Measurements from ENCODE around the gene FTMT.

- no peak for TF ChIP-seq CTCF (IDR thresholded peaks at IDR 0.05)
- TF ChIP-seq POLR2AphosphoS5 (IDR thresholded peaks at IDR 0.05): no peak
- no peak for TF ChIP-seq EP300 (IDR thresholded peaks at IDR 0.05)
- no peak for TF ChIP-seq POLR2A (IDR thresholded peaks at IDR 0.05; ENCODE audit: low read depth)
These were observed 36.0 kb downstream of the FTMT start for GRCh38 chr5:121887727-121888126.
